Stomach (tissue), 4 donors: ENCODE measurements around the gene FGF22.

Experiments
- CTCF ChIP-seq, 7 experiments: fragments of 450-650 bp in 4 of 7; fragments of 200-600 bp in 3 of 7; sonication (generic) in 3 of 7; IDR thresholded peaks; one replicate each; pipeline ENCODE4 v1.5.1; 2016 to 2019; ENCODE audit warnings: antibody characterized with exemption in 7 of 7, control low read depth in 2 of 7, mild to moderate bottlenecking in 1 of 7
- POLR2A ChIP-seq, 4 donors: fragments of 450-650 bp; IDR thresholded peaks; one replicate each; pipeline ENCODE4 v1.6.1; 2016; ENCODE audit warnings: antibody characterized with exemption in 4 of 4, control low read depth in 2 of 4, mild to moderate bottlenecking in 1 of 4, moderate library complexity in 1 of 4

DNA sequence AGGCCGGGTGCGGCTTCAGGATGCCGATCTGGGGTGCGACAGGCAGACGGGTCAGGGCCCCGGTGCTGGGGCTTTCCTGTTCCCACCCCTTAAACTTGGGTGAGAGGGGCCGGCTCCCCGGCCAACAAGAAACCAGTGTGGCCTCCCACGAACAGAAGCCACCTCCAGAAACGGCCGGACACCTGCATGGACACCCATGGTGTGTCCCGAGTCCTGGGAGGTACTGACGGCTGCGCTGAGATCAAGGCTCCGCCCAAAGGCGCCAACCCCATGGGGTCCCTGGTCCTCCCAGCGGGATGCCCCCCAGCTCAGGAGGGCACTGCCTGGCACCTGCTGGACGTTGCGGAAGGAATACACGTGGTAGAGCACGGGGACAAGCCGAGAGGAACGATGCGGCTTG, 17.9 kb upstream of the FGF22 start:
- TF ChIP-seq CTCF (IDR thresholded peaks at IDR 0.05) (no peak), POLR2A (IDR thresholded peaks at IDR 0.05) (no peak)
